Effector CD4-positive, alpha-beta T cell (primary cell): ENCODE data around the gene TEX264.

Experiments
- DNase-seq: peaks from one replicate; pipeline ENCODE4 v3.0.0-alpha.2; 2020

Gene TEX264

DNA sequence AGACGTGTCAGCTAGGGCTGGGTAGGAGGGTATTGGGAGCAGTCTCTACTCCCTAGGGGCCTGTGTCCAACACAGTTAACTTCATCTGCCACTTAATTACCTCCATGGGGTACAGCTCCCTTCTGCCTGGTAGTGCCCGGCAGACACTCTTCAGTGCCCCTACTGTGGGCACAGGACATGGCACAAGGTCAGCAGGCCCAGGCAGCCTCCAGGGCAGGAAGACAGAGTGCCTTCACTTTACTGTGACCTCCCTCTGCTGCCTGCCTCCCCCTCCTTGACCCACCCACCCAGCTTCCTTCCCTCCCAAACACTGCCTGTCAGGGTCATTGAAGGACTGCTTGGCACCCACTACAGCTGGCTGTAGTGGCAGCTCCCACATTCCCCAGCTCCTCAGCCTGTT lies 29.4 kb downstream of the TEX264 start:
- DNase-seq: no peak

GRCh38 chr3:51702156-51702555 lies 31.1 kb downstream of the TEX264 start:
- DNase-seq: no peak

- no peak for DNase-seq
These were observed 32.2 kb downstream of the TEX264 start for GRCh38 chr3:51703068-51703760.

GRCh38 chr3:51703761-51704510 lies 32.9 kb downstream of the TEX264 start:
- DNase-seq: no peak

- no peak for DNase-seq
These were observed 33.5 kb downstream of the TEX264 start for GRCh38 chr3:51704511-51704950.

GRCh38 chr3:51705276-51706020 lies 34.4 kb downstream of the TEX264 start:
- DNase-seq: no peak

- no peak for DNase-seq
These were observed 35.0 kb downstream of the TEX264 start for GRCh38 chr3:51706021-51706485.

GRCh38 chr3:51706788-51707731 lies 36.0 kb downstream of the TEX264 start, which contains the start of gene GRM2:
Gene GRM2 (plus strand): TSS chr3:51707068. CDS start chr3:51708984, 1,916 bp downstream.
- DNase-seq: no peak

DNA sequence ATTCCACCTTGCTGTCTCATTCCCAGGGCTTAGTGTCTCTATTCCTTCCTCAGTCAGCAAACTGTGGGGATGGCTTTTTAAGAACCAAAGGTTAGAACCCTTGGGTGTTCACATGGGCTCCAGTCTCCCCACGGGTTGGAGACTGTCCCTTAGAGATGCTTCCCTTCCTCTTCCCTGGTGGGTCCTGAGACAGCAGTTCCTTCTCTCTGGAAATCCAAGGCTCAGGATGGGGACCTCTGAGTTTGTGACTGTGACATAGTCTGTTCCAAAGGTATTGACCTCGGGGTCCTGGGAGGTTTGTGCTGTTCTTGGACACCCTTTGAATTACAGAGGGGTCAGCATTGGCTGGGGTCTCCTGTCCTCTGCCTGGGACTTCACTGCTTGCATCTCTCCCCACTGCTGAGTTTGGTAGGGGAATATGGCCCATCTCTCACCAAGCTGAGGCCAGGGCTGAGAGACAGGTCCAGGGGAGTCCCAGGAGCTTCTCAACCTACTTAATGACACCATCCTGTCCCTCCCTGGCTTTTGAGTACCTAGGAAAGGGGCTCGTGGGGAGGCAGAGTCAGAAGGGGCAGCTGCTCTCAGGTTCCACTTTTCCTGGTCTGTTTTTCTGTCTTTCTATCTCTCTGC lies 37.3 kb downstream of the TEX264 start:
- DNase-seq: peak; percentile 0

- no peak for DNase-seq
These were observed 38.0 kb downstream of the TEX264 start for GRCh38 chr3:51709004-51709420.

- DNase-seq: no peak
These were observed 38.6 kb downstream of the TEX264 start for GRCh38 chr3:51709675-51710074.

DNA sequence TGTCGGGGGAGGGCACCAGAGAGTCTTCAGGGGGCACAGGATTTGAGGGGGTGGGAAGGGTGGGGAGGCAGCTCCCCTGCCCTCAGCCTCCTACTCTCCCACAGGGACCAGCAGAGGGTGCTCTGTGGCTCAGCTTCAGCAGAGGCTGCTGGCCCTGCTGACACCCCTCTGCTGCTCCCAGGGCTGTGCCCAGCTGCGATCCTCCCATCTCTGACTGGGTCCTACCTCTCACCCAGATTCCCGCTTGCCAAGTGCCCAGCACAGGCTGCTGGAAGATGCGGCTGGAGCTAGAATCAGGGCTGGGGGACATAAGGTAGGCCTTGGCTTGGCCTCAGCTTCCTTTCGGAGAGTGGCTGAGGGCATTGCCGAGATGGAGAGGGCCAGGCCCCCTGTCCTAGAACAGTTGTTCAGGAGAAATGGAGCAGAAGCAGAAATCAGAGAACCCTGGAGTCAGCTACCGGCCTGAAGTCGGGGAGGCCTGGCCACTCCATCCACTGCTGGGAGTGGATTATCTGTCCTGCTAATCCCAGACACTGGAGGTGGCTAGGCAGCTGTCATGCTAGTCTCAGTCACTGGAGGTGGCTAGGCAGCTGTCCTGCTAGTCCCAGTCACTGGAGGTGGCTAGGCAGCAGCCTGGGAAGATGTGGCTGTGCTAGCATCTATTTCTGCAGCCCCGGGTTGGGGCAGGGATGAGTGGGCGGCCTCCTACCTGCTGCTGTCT lies 39.7 kb downstream of the TEX264 start:
- no peak for DNase-seq

- DNase-seq: no peak
These were observed 40.4 kb downstream of the TEX264 start for GRCh38 chr3:51711352-51712037.

DNA sequence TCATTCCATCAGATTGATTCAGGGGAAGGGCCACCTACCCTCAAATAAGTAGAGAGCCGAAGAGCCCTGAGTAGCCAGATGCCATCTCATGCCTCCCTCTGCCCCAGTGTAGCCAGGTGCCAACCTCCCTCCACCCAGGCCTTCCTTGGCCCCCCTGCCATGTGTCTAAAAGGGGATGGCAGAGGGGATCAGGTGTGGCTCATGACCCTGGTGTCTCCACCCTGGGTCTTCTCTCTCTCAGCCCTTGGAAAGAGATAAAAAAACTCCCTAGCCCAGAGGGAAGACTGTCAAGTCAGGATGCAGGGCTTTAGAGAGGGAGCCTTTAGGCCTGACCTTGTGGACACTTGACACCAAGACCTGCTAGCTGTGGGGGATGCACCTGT lies 41.0 kb downstream of the TEX264 start:
- DNase-seq: no peak

DNA sequence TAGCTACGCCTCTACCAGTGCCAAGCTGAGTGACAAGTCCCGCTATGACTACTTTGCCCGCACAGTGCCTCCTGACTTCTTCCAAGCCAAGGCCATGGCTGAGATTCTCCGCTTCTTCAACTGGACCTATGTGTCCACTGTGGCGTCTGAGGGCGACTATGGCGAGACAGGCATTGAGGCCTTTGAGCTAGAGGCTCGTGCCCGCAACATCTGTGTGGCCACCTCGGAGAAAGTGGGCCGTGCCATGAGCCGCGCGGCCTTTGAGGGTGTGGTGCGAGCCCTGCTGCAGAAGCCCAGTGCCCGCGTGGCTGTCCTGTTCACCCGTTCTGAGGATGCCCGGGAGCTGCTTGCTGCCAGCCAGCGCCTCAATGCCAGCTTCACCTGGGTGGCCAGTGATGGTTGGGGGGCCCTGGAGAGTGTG lies 41.5 kb downstream of the TEX264 start:
- no peak for DNase-seq

- no peak for DNase-seq
These were observed 41.9 kb downstream of the TEX264 start for GRCh38 chr3:51712963-51713362.

DNA sequence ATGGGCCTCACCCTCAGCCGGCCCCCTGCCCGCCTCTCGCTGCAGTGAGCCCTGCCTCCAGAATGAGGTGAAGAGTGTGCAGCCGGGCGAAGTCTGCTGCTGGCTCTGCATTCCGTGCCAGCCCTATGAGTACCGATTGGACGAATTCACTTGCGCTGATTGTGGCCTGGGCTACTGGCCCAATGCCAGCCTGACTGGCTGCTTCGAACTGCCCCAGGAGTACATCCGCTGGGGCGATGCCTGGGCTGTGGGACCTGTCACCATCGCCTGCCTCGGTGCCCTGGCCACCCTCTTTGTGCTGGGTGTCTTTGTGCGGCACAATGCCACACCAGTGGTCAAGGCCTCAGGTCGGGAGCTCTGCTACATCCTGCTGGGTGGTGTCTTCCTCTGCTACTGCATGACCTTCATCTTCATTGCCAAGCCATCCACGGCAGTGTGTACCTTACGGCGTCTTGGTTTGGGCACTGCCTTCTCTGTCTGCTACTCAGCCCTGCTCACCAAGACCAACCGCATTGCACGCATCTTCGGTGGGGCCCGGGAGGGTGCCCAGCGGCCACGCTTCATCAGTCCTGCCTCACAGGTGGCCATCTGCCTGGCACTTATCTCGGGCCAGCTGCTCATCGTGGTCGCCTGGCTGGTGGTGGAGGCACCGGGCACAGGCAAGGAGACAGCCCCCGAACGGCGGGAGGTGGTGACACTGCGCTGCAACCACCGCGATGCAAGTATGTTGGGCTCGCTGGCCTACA lies 44.4 kb downstream of the TEX264 start:
- no peak for DNase-seq

DNA sequence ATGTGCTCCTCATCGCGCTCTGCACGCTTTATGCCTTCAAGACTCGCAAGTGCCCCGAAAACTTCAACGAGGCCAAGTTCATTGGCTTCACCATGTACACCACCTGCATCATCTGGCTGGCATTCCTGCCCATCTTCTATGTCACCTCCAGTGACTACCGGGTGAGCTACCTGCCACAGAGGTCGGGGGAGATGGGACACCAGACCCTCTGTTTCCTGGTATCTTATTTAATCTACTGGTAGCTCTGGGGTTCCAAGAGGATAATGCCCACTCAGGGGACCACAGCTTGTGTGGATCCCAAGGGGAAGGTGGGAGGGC lies 44.9 kb downstream of the TEX264 start:
- no peak for DNase-seq

- no peak for DNase-seq
These were observed 45.8 kb downstream of the TEX264 start for GRCh38 chr3:51716805-51717204.

- no peak for DNase-seq
These were observed 46.4 kb downstream of the TEX264 start for GRCh38 chr3:51717446-51717845.
